WTC11 (cell line): ENCODE results near the gene ZBTB11. TPM values are rescaled to one million over a fixed set of nuclear protein-coding genes. Genes with fewer than 3 reads are reported as not detected.

Source experiments
- ATAC-seq: fragments of 200-7000 bp; cut with Tn5 transposase; 2 replicates; pipeline ENCODE4 v1.10.0; 2021; ENCODE audit warnings: mild to moderate bottlenecking, moderate library complexity
- CTCF ChIA-PET: fragments of 300-600 bp; sonication (Branson Sonifier 250); formaldehyde crosslinking; loops from one replicate; lab custom pipeline; 2021; ENCODE audit warnings: antibody characterized with exemption; lab: Charles Lee
- POLR2A ChIA-PET: fragments of 350-600 bp; sonication (Branson Sonifier 250); formaldehyde crosslinking; loops from one replicate; lab custom pipeline; 2021; ENCODE audit warnings: antibody characterized with exemption; lab: Charles Lee
- DNase-seq: peaks from one replicate; pipeline ENCODE4 v3.0.0; 2021; ENCODE audit warnings: low spot score
- H3K27ac Mint-ChIP-seq: 2 replicates; pipeline ENCODE4 v1.8.0; 2021; ENCODE audit warnings: mixed read lengths
- H3K27me3 Mint-ChIP-seq: 2 replicates; pipeline ENCODE4 v1.8.0; 2021; ENCODE audit warnings: low read depth, mild to moderate bottlenecking, moderate library complexity, mixed read lengths
- H3K36me3 Mint-ChIP-seq: 2 replicates; pipeline ENCODE4 v1.8.0; 2021; ENCODE audit warnings: mixed read lengths
- H3K4me1 Mint-ChIP-seq: 2 replicates; pipeline ENCODE4 v1.8.0; 2022; ENCODE audit warnings: mixed read lengths
- H3K4me3 Mint-ChIP-seq: 2 replicates; pipeline ENCODE4 v1.8.0; 2021; ENCODE audit warnings: mild to moderate bottlenecking, moderate library complexity, mixed read lengths
- H3K9me3 Mint-ChIP-seq: 2 replicates; pipeline ENCODE4 v1.8.0; 2021; ENCODE audit warnings: mixed read lengths
- ATF6 ChIP-seq: sonication (generic); formaldehyde crosslinking; IDR thresholded peaks from 2 replicates; pipeline ENCODE4 v1.8.1; 2023; ENCODE audit warnings: mild to moderate bottlenecking, missing genetic modification reagents
- CREB1 ChIP-seq: sonication (generic); formaldehyde crosslinking; IDR thresholded peaks from 2 replicates; pipeline ENCODE4 v1.8.0; 2023; ENCODE audit warnings: mild to moderate bottlenecking, missing genetic modification reagents
- FOXJ3 ChIP-seq: sonication (generic); formaldehyde crosslinking; IDR thresholded peaks from 2 replicates; pipeline ENCODE4 v1.9.0; 2021; ENCODE audit warnings: missing genetic modification reagents, mild to moderate bottlenecking, borderline replicate concordance
- GABPB1 ChIP-seq: sonication (generic); formaldehyde crosslinking; IDR thresholded peaks from 2 replicates; pipeline ENCODE4 v1.8.1; 2023; ENCODE audit warnings: mild to moderate bottlenecking, missing genetic modification reagents
- MYBL2 ChIP-seq: sonication (generic); formaldehyde crosslinking; IDR thresholded peaks from 2 replicates; pipeline ENCODE4 v1.8.1; 2023; ENCODE audit warnings: mild to moderate bottlenecking, moderate library complexity, missing genetic modification reagents
- NFE2L1 ChIP-seq: sonication (generic); formaldehyde crosslinking; IDR thresholded peaks from 2 replicates; pipeline ENCODE4 v1.8.1; 2023; ENCODE audit warnings: missing genetic modification reagents
- NR1H2 ChIP-seq: sonication (generic); formaldehyde crosslinking; IDR thresholded peaks from 2 replicates; pipeline ENCODE4 v1.9.0; 2021; ENCODE audit warnings: mild to moderate bottlenecking, moderate library complexity, missing genetic modification reagents
- PREB ChIP-seq: sonication (generic); formaldehyde crosslinking; IDR thresholded peaks from 2 replicates; pipeline ENCODE4 v1.8.1; 2022; ENCODE audit warnings: mild to moderate bottlenecking, missing genetic modification reagents, moderate library complexity, borderline replicate concordance
- RORB ChIP-seq: fragments of 250-450 bp; sonication (Bioruptor Pico); IDR thresholded peaks from 2 replicates; pipeline ENCODE4 v1.9.0; 2021; ENCODE audit warnings: mild to moderate bottlenecking
- SOX15 ChIP-seq: fragments of 250-450 bp; sonication (Bioruptor Pico); IDR thresholded peaks from 2 replicates; pipeline ENCODE4 v1.9.0; 2021; ENCODE audit warnings: mild to moderate bottlenecking
- TEAD4 ChIP-seq: sonication (generic); formaldehyde crosslinking; IDR thresholded peaks from 2 replicates; pipeline ENCODE4 v1.8.0; 2022; ENCODE audit warnings: mild to moderate bottlenecking, missing genetic modification reagents
- ZNF423 ChIP-seq: fragments of 250-450 bp; sonication (Bioruptor Pico); IDR thresholded peaks from 2 replicates; pipeline ENCODE4 v2.1.2; 2022; ENCODE audit warnings: mild to moderate bottlenecking, moderate library complexity
- total RNA-seq: library from RNA; stranded (reverse); gene quantifications from 3 replicates; pipeline ENCODE4 v1.2.3, GENCODE V29; 2021
- TF ChIP-seq, protein P1 (sequence below): sonication (generic); formaldehyde crosslinking; IDR thresholded peaks from 2 replicates; pipeline ENCODE4 v1.8.0; 2023; ENCODE audit warnings: missing genetic modification reagents, mild to moderate bottlenecking, borderline replicate concordance
- TF ChIP-seq, protein P2 (sequence below): sonication (generic); formaldehyde crosslinking; IDR thresholded peaks from 2 replicates; pipeline ENCODE4 v1.8.1; 2023; ENCODE audit warnings: mild to moderate bottlenecking, missing genetic modification reagents, moderate library complexity
- TF ChIP-seq, protein P3 (sequence below): sonication (generic); formaldehyde crosslinking; IDR thresholded peaks from 2 replicates; pipeline ENCODE4 v1.8.1; 2023; ENCODE audit warnings: mild to moderate bottlenecking, missing genetic modification reagents
- TF ChIP-seq, protein P4 (sequence below): sonication (generic); formaldehyde crosslinking; IDR thresholded peaks from 2 replicates; pipeline ENCODE4 v1.8.0; 2022; ENCODE audit warnings: mild to moderate bottlenecking, missing genetic modification reagents
- TF ChIP-seq, protein P5 (sequence below): fragments of 250-450 bp; sonication (Bioruptor Pico); IDR thresholded peaks from 2 replicates; pipeline ENCODE4 v1.9.0; 2021; ENCODE audit warnings: mild to moderate bottlenecking, borderline replicate concordance
- TF ChIP-seq, protein P6 (sequence below): fragments of 250-450 bp; sonication (Bioruptor Pico); conservative IDR thresholded peaks from 2 replicates; pipeline ENCODE4 v1.9.0; 2021; ENCODE audit warnings: mild to moderate bottlenecking

ZBTB11 gene
- total RNA-seq, 1 experiment from 2014 or later = 13.5 TPM

GRCh38 chr3:101676765-101677435 is at the start of gene ZBTB11 (continued):
- TF ChIP-seq, protein P1, sequence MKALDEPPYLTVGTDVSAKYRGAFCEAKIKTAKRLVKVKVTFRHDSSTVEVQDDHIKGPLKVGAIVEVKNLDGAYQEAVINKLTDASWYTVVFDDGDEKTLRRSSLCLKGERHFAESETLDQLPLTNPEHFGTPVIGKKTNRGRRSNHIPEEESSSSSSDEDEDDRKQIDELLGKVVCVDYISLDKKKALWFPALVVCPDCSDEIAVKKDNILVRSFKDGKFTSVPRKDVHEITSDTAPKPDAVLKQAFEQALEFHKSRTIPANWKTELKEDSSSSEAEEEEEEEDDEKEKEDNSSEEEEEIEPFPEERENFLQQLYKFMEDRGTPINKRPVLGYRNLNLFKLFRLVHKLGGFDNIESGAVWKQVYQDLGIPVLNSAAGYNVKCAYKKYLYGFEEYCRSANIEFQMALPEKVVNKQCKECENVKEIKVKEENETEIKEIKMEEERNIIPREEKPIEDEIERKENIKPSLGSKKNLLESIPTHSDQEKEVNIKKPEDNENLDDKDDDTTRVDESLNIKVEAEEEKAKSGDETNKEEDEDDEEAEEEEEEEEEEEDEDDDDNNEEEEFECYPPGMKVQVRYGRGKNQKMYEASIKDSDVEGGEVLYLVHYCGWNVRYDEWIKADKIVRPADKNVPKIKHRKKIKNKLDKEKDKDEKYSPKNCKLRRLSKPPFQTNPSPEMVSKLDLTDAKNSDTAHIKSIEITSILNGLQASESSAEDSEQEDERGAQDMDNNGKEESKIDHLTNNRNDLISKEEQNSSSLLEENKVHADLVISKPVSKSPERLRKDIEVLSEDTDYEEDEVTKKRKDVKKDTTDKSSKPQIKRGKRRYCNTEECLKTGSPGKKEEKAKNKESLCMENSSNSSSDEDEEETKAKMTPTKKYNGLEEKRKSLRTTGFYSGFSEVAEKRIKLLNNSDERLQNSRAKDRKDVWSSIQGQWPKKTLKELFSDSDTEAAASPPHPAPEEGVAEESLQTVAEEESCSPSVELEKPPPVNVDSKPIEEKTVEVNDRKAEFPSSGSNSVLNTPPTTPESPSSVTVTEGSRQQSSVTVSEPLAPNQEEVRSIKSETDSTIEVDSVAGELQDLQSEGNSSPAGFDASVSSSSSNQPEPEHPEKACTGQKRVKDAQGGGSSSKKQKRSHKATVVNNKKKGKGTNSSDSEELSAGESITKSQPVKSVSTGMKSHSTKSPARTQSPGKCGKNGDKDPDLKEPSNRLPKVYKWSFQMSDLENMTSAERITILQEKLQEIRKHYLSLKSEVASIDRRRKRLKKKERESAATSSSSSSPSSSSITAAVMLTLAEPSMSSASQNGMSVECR = peak; percentile 82; the same call in 1 of the 2 replicates
- TF ChIP-seq, protein P2, sequence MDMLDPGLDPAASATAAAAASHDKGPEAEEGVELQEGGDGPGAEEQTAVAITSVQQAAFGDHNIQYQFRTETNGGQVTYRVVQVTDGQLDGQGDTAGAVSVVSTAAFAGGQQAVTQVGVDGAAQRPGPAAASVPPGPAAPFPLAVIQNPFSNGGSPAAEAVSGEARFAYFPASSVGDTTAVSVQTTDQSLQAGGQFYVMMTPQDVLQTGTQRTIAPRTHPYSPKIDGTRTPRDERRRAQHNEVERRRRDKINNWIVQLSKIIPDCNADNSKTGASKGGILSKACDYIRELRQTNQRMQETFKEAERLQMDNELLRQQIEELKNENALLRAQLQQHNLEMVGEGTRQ = peak; percentile 33; the same call in 1 of the 2 replicates
- TF ChIP-seq RORB (CRISPR knock-in tag) (no peak), NFE2L1 (CRISPR knock-in tag) (no peak), ZNF423 (no peak), FOXJ3 (CRISPR knock-in tag) (no peak)
- TF ChIP-seq, all 79 proteins: peak for 19

GRCh38 chr3:101725890-101726275 is 49.0 kb upstream of the ZBTB11 start:
- peaks cover 19% of the 10 kb centered on the region for H3K36me3 Mint-ChIP-seq
- no peaks in the 10 kb centered on the region for H3K27me3 Mint-ChIP-seq
- DNase-seq = no peak
- ChIA-PET POLR2A (no interaction called here), CTCF (no interaction called here)
- no peak for ATAC-seq
- H3K9me3 Mint-ChIP-seq = no peaks in the 10 kb centered on the region
- no peak overlapping the region for H3K27ac Mint-ChIP-seq
- peak overlapping the region; percentile 98 for H3K4me3 Mint-ChIP-seq
- H3K4me1 Mint-ChIP-seq = peaks cover 7% of the 10 kb centered on the region
- TF ChIP-seq PREB (CRISPR knock-in tag) (no peak), FOXJ3 (CRISPR knock-in tag) (no peak), SOX15 (no peak), GABPB1 (CRISPR knock-in tag) (no peak), CREB1 (no peak), RORB (CRISPR knock-in tag) (no peak), MYBL2 (CRISPR knock-in tag) (no peak), ATF6 (CRISPR knock-in tag) (no peak), TEAD4 (CRISPR knock-in tag) (no peak), NR1H2 (CRISPR knock-in tag) (no peak)
- TF ChIP-seq, protein P3, sequence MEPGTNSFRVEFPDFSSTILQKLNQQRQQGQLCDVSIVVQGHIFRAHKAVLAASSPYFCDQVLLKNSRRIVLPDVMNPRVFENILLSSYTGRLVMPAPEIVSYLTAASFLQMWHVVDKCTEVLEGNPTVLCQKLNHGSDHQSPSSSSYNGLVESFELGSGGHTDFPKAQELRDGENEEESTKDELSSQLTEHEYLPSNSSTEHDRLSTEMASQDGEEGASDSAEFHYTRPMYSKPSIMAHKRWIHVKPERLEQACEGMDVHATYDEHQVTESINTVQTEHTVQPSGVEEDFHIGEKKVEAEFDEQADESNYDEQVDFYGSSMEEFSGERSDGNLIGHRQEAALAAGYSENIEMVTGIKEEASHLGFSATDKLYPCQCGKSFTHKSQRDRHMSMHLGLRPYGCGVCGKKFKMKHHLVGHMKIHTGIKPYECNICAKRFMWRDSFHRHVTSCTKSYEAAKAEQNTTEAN (CRISPR knock-in tag) = no peak
- TF ChIP-seq, protein P4, sequence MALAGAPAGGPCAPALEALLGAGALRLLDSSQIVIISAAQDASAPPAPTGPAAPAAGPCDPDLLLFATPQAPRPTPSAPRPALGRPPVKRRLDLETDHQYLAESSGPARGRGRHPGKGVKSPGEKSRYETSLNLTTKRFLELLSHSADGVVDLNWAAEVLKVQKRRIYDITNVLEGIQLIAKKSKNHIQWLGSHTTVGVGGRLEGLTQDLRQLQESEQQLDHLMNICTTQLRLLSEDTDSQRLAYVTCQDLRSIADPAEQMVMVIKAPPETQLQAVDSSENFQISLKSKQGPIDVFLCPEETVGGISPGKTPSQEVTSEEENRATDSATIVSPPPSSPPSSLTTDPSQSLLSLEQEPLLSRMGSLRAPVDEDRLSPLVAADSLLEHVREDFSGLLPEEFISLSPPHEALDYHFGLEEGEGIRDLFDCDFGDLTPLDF (CRISPR knock-in tag) = no peak
- TF ChIP-seq, protein P5, sequence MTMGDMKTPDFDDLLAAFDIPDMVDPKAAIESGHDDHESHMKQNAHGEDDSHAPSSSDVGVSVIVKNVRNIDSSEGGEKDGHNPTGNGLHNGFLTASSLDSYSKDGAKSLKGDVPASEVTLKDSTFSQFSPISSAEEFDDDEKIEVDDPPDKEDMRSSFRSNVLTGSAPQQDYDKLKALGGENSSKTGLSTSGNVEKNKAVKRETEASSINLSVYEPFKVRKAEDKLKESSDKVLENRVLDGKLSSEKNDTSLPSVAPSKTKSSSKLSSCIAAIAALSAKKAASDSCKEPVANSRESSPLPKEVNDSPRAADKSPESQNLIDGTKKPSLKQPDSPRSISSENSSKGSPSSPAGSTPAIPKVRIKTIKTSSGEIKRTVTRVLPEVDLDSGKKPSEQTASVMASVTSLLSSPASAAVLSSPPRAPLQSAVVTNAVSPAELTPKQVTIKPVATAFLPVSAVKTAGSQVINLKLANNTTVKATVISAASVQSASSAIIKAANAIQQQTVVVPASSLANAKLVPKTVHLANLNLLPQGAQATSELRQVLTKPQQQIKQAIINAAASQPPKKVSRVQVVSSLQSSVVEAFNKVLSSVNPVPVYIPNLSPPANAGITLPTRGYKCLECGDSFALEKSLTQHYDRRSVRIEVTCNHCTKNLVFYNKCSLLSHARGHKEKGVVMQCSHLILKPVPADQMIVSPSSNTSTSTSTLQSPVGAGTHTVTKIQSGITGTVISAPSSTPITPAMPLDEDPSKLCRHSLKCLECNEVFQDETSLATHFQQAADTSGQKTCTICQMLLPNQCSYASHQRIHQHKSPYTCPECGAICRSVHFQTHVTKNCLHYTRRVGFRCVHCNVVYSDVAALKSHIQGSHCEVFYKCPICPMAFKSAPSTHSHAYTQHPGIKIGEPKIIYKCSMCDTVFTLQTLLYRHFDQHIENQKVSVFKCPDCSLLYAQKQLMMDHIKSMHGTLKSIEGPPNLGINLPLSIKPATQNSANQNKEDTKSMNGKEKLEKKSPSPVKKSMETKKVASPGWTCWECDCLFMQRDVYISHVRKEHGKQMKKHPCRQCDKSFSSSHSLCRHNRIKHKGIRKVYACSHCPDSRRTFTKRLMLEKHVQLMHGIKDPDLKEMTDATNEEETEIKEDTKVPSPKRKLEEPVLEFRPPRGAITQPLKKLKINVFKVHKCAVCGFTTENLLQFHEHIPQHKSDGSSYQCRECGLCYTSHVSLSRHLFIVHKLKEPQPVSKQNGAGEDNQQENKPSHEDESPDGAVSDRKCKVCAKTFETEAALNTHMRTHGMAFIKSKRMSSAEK (CRISPR knock-in tag) = no peak
- TF ChIP-seq, protein P6, sequence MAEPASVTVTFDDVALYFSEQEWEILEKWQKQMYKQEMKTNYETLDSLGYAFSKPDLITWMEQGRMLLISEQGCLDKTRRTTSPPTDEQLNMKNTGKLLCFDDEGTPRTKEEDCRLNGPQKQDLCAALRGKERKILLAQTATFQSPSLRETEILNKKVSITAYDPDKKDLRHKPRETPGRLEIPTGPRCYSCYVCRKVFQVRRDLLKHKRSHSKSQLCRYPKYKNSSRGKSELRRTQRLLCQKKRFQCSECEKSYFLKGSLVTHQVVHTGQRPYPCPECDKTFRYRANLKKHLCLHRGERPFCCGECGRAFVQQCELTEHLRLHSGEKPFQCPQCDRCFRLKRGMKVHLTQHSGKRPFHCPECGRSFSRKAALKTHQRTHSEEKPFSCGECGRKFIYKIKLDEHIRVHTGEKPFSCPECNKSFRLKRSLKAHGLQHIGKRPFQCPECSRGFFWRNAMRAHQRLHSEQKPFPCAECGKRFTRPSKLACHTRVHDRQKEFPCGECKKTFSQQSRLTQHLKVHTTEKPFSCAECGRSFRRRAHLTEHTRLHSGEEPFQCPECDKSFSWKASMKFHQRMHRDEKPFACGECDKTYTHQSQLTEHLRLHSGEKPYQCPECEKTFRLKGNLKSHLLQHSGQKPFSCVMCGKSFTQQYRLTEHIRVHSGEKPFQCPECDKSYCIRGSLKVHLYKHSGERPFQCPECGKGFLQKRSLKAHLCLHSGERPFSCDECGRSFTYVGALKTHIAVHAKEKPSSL (CRISPR knock-in tag) = no peak
